Superior temporal gyrus (tissue), 1 donor: ENCODE measurements around the gene PDE4B.

Source experiments
- DNase-seq: peaks from one replicate; pipeline ENCODE4 v3.0.0-alpha.2; 2016; ENCODE audit errors: extremely low spot score

PDE4B gene

DNA sequence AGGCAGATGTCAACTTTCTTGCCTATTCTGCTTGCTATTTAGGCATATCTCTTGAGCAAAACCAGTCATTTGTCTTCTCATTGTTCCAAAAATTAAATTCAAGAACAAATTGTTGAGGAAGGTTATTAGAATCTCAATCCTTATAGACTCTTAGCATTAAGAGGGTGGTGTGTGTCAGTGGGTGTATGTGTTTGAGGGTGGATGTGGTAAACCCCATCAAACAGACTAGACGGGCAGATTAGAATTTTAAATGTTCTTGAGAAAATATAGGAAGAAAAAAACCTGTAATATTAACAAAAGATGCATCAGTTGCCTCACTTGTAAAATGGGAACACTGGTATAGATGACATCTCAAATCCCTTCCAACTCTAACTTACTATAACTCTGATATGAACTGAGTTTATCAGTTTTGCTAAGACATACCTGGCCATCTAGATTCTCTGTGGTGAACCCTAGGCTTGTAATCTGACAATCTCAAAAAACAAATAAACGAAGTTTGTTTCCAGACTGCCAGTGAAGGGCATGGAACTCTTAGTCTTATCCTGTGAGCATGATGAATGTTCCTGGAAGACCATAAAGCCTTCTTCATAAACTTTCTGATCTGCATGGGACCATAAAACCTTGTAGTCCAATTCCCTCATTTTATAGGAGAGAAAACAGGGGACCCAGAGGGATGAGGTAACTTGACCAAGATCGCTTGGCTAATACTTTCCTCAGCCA, 564.9 kb downstream of the PDE4B start:
- DNase-seq = no peak

DNA sequence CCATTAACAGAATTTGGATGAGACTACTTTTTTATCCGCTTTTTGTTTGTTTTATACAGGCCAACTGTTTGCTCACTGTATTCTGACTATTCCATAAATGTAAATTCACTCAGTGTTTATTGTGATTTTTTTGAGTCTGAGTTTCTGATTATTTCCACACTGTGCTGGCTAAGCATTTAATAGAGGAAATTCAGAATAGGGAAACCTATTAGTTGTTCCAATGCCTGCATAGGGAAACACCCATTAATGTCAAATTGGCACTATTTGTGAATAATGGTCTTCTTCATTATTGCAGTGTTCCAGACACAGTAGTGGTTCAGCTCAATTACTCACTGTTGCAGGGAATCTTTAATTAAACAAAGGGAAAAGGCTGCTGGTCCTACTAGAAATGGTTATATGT, 566.6 kb downstream of the PDE4B start:
- DNase-seq = no peak

DNA sequence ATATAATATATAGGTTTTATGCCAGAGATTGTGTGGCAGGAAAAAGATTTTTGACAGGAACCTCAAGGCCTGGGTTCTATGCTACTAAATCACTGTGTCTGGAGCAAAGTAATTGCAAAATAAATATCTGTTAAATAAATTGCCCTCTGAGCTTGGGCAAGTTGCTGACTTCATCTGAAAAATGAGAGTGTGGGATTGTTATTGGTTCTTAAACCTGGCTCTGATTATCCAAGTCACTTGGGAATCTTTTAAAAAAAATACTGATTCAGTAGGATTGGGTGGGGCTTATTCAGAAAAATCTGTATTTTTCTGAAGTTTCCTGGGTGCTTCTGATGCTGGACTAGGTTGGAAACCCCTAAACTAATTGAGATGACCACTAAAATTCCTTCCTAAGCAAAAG, 567.1 kb downstream of the PDE4B start:
- no peak for DNase-seq

DNA sequence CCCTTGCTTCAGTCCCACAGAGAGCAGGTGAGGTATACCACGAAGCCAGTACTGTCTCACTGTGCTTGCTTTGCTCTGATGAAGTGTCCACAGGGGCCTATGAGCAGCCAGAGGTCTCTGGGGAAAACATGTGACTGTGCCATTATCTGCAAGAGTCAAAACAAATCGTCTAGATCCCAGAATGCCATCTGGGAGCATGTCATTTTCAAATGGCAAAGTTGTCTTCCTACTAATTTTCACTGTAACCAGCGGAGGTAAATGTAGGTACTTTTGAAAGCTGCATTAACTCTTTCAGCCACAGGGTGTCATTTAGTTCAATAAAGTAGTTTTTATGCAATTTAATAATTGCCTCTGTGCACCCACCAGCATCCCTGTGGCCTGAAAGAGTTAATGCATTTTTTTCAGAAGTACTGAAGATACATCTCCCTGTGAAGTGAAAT, 567.6 kb downstream of the PDE4B start:
- DNase-seq = no peak

DNA sequence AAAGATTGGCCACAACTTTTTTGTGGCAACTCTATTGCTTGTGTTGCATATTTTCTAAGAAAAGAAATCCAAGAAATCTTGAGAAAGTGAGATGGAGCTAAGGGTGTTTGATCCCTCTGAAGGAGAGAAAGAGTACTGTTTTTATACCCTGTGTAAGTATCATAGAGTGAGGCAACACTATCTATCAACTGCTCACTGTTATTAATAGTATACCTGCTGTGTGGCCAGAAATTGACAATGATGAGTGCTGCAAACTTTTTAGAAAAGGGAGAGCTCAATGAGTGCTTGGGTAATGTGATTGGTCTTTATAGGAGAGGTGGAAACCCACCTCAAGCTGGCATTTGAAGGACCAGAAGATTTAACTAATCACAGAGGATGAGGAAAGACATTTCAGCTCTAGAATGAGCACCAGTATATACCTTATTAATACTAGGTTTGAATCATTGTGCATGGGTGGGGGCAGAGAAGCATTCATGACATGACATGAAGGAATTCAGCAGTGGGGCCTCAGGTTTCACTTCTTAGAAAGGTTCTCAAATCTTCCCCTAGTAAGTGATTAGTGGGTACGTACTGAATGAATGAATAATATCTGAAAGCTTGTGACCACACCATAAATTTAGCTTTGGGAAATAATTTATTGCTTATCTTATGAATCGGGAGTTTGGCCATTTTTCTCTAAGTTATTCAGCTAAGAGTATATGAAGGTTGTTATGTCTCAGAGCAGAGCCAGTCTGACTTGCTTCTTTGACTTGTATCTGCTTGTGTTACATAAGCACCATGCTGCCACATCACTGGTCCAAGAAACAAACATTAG, 572.1 kb downstream of the PDE4B start:
- DNase-seq = no peak

DNA sequence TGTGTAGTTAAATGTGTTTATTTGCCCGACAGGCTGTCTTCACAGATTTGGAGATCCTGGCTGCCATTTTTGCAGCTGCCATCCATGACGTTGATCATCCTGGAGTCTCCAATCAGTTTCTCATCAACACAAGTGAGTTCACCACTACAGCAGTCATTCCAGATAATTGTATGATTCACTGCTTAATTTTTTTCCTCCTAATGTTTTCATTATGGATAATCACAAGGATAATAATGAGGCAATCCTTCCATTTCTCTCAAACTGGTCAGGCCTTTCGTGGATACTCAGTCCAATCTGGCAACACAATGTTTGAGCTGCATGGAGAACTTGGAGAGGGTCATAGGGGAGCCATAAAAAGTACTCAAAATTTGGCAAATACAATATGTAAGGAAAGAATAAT, 572.9 kb downstream of the PDE4B start:
- DNase-seq = no peak

DNA sequence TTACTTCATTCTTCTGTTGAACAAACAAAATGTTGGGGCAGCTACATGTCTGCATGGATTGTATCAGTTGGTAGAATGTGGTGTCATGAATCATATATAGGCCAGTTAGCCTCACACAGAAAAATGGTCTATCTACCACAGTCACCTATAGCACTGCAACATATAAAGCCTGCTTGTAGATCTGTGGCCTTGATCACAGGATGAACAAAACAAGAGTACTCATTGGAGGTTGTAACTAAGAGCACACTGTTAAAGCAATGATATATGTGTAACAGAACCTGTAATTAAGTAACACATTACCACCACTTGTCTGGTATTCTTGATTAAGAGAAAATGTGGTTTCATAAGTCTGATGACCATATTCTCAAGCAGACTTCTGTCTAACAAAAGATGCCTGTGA, 573.9 kb downstream of the PDE4B start:
- no peak for DNase-seq

DNA sequence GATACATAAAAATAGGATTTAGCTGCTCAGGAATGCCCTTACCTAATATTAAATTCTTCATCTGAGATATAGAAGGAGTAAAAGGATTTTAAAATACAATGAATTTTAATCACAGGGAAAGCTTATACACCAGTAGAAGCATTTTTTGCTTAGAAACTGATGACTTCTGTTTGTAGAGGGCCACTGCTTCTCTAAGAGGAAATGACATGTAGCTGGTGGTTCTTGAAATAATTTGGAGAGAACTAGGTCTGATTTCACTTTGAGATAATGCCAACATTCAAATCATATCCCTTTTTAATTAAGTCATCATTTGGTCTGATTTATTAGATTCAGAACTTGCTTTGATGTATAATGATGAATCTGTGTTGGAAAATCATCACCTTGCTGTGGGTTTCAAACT, 574.7 kb downstream of the PDE4B start:
- DNase-seq = no peak

DNA sequence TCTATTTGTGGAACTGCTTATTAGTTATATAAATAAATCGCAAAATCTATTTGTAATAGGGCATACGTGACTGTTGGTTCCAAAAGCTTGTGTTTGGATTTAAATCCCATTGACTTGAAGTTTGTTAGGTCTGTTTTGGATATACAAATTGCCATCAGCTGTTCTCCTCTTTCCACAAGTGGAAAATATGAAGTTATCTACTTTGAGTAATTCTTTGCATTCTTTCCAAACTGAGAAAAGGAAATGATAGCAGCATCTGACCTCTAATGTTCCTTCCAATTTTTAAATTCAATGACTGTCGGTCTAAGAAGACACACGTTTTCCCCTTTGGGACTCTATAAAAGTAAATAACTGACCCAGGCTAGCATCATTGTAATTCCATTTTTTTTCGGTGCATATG, 575.6 kb downstream of the PDE4B start:
- DNase-seq = no peak

DNA sequence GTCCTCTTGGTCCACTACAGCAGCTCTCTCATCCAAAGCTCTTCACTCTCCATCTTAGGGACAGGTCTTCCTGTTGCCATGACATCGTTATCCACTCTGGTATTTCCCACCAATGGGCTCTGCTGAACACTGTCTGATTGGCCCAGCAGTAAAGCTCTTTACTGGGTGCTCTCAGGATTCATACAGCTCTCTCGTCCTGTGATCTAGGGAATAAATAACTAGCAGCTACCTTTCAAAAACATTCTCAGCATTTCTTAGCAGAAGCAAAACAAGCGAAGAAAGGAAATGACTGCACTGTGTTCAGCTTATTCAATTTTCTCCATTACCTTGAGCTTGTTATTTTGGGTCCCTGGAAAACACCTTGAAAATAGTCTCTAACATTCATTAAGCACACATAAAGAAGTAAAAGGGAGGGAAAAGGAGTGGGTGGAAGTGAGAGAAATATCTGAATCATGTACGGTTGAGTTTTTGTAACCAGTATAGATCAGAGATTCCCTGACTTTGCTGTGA, 577.8 kb downstream of the PDE4B start:
- peak; percentile 33 for DNase-seq

DNA sequence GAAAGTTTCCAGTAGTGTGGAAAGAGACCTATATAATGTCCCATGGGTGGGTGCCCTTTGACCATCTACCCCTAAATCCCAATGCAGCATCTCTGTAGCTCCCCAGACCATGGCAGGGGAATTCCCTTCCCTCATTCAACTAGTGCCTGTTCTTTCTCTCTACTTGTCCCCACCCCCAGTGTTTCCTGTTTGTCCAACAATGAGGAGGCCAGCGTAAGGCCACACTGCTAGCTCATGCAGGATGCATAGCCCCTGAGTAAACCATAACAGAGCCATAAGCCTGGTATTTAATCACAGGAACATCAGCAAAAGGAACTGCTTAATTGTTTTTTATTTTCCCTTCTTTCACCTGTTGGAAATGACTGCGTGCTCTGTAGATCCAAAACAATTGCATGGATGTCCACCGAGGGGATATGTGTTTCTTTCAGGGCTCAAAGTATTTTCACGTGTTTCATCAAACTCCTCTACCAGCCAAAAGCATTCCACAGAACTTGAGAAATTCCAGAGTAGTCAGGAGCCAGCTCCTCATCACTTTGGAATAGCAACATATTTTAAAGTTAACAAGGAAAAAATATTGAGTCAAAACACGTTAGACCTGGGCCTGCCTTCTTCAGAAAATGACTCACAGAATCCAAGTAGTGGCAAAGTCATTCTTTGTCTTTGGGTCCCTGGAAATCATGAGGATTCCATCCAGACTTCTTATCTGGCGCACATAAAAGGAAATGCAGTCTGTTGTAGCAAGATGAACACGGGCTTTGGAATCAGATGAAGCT, 578.7 kb downstream of the PDE4B start:
- no peak for DNase-seq

DNA sequence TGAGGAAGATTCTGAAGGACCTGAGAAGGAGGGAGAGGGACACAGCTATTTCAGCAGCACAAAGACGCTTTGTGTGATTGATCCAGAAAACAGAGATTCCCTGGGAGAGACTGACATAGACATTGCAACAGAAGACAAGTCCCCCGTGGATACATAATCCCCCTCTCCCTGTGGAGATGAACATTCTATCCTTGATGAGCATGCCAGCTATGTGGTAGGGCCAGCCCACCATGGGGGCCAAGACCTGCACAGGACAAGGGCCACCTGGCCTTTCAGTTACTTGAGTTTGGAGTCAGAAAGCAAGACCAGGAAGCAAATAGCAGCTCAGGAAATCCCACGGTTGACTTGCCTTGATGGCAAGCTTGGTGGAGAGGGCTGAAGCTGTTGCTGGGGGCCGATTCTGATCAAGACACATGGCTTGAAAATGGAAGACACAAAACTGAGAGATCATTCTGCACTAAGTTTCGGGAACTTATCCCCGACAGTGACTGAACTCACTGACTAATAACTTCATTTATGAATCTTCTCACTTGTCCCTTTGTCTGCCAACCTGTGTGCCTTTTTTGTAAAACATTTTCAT, 579.9 kb downstream of the PDE4B start:
- peak; percentile 32 for DNase-seq

DNA sequence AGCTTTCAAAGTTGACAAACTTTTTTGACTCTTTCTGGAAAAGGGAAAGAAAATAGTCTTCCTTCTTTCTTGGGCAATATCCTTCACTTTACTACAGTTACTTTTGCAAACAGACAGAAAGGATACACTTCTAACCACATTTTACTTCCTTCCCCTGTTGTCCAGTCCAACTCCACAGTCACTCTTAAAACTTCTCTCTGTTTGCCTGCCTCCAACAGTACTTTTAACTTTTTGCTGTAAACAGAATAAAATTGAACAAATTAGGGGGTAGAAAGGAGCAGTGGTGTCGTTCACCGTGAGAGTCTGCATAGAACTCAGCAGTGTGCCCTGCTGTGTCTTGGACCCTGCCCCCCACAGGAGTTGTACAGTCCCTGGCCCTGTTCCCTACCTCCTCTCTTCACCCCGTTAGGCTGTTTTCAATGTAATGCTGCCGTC, 580.5 kb downstream of the PDE4B start:
- DNase-seq = no peak

DNA sequence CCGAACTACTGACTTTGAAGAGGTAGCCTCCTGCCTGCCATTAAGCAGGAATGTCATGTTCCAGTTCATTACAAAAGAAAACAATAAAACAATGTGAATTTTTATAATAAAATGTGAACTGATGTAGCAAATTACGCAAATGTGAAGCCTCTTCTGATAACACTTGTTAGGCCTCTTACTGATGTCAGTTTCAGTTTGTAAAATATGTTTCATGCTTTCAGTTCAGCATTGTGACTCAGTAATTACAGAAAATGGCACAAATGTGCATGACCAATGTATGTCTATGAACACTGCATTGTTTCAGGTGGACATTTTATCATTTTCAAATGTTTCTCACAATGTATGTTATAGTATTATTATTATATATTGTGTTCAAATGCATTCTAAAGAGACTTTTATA, 581.5 kb downstream of the PDE4B start:
- DNase-seq = no peak

DNA sequence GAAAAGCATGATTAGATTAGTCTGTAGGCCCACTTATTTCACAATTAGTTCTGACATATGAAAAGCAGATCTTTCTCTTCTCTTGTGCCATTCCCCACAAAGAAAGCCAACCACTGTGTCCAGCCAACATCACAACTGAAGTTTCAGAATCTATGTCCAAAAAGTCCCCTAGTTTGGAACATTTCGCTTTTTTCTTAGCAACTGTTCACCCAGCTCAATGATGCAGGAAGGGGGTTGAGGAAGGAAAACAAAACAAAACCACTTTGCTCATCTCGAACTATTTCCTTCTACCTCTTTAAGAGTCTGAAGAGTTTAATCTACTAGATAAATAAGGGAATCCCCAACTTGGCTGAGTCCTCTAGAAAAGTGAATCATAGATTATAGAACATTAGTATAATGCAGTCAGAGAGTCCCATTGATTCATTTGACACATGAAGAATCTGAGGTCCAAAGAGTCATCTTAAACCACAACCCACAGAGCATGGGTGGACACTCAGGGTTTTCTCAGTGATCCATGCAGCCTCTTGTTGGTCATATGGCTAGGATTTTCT, 581.9 kb downstream of the PDE4B start:
- peak; percentile 47 for DNase-seq

DNA sequence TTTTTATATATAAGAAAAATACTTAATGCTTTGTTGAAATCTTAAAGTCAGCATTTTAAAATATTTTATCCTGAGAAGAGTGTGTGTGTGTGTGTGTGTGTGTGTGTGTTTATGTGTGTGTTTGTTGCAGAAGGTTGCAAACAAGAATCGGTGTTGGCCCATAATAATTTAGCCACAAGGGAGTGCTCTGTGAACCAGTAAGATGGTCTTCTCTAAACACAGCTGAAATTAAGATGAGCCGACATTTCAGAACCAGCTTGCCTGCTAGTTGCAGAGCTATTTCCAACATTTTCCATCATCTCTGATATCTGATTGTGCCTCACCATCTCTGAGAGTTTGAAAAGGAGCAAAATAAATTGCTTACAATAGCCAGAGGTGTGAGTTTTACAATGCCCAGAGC, 582.4 kb downstream of the PDE4B start:
- DNase-seq = no peak

DNA sequence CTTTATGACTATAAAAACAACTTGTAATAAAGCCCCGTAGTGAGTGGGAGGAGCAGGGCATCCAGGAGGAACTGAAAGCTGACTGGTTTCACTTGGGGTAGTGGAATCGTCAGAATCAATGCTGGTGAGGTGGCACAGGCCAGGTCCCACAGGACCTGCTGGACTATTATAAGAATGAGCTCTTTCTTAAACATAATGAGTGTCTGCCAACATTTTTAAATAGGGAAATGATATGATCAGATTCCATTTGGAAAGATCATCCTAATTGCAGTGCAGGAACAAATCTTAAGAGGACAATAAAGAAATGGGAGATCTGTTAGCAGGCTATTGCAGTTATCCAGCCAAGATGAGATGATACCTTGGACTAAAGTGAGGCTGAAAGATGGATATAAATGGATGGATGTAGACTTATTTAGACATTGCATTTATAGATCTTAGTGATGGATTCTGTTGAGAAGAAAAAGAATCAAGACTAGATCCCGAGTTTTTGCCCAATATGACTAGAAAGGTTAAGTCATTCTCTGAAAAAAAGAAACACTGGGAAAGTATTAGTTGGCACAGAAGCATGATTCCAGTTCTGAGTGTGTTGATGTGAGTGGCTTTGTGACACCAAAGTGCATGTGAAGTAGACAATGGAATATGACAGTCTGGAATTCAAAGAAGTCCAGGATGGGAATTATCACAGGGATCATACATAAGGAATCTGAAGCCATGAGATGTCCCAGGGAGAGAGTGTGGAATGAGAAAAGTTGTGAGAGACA, 587.9 kb downstream of the PDE4B start:
- DNase-seq = no peak

DNA sequence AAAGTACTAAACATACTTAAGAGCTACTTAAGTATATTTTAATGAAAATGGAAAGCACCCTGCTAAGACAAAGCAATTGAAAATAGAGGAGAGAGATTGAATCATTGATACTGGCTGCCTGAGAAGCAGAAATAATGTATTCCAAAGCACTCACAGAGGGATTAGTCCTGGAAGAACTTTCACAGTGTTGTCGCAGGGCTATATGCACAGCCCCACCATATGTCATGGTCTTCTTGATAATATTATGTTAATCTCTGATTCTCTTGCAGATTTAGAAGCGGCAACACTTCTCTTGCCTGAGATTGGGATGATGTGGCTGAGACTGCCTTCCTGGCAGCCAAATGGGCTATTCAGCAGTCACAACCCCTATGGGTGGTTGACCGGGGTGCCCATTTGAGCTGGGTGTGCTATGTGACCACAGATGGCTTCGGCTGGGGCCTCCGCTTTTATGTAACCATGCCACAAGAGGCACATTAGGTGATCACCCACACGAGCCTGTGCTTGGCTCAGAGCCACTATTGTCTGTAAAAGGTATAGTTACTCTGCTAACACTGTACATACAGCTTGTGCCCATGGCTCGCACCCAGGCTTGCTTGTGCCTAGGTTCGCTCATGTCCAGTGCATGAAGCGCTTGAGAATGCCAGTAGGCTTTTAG, 589.1 kb downstream of the PDE4B start:
- DNase-seq = no peak

DNA sequence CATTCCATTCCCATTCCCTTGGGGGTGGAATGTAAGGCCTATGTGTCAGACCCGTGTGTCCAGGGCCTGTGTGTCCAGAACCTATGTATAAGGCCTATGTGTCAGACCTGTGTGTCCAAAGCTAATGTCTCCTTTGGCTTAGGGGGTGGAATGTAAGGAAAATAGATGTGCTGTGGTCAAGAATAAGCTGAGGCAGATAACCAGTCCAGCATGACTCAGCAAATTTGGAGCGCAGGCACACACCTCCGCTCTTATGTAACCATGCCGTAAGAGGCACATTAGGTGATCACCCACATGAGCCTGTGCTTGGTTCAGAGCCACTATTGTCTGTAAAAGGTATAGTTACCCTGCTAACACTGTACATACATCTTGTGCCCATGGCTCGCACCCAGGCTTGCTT, 590.5 kb downstream of the PDE4B start:
- DNase-seq = no peak

DNA sequence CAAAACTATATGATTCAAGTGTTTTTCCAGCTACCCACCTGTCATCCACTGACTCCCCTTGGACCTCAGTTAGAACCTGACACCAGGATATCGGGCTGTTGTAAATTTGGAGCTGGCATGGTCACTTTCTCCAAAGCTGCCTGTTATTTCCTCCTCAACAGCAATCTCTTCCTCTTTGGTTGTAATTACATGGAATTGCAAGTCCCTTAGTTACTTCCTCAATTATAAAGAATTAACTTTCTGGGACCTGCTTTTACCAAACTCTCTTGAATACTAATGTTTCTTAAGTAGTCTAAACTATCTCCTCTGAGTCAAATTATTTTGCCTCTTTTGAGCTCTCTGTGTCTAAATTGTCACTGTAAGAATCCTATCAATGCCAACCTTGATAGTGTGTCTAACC, 590.9 kb downstream of the PDE4B start:
- no peak for DNase-seq
